T-helper 17 cell (primary cell): ENCODE results near the gene EVX1. TPM values are rescaled to one million over a fixed set of nuclear protein-coding genes. Genes with fewer than 3 reads are reported as not detected.
A peak's percentile ranks its signal among the peaks of the same experiment; 100 is the strongest.

Source experiments
- ATAC-seq: fragments of 150-1000 bp; cut with Tn5 transposase; 2 replicates; pipeline ENCODE4 v1.10.0; 2021; ENCODE audit warnings: mild to moderate bottlenecking, moderate library complexity
- DNase-seq, 3 donors: peaks; one replicate each; pipeline versions ENCODE4 v3.0.0 to v3.0.0-alpha.2; 2020 to 2021
- H3K9me3 ChIP-seq: one replicate; pipeline ENCODE4 v1.7.0; 2013; ENCODE audit warnings: low read length, mild to moderate bottlenecking; ENCODE audit not compliant: control insufficient read depth, poor library complexity, severe bottlenecking
- H3K27ac Mint-ChIP-seq: one replicate; pipeline ENCODE4 v1.8.0; 2022; ENCODE audit warnings: mild to moderate bottlenecking, moderate library complexity, mixed read lengths
- H3K27me3 Mint-ChIP-seq: one replicate; pipeline ENCODE4 v1.8.0; 2022; ENCODE audit warnings: mixed read lengths
- H3K36me3 Mint-ChIP-seq: one replicate; pipeline ENCODE4 v1.8.0; 2022; ENCODE audit warnings: low read depth, mixed read lengths
- H3K4me1 Mint-ChIP-seq: one replicate; pipeline ENCODE4 v1.8.0; 2022; ENCODE audit warnings: mild to moderate bottlenecking, mixed read lengths
- H3K4me3 Mint-ChIP-seq: one replicate; pipeline ENCODE4 v1.8.0; 2022; ENCODE audit warnings: mild to moderate bottlenecking, moderate library complexity, mixed read lengths
- total RNA-seq, 4 donors: library from RNA in 2 of 4; stranded (reverse) in 2 of 4; gene quantifications; one replicate each; pipeline ENCODE4 v1.2.3 and lab custom pipeline; 2022 to 2026

Gene EVX1
- total RNA-seq, 2 donors from 2014 or later, result 0.21 TPM; not detected in 1

DNA sequence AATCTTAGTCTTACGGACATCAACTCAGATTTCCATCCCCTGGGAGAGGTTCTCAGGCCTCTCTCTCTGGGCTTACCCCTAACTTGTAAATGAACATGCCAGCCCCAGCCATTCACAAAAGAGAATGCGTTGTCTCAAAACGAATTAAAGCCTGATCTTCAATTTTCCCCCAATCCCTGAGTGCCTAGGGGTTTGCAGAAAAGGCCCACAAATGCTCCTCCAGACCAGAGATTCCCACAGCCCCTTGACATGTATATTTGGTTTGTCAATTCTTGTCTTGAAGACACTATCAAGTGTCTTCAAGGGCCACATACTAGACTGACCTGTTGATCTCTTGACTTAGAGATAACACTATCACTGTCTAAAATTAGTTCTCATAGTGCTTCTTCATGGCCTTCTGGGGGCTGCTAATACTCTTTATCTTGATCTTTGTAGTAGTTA lies 30.8 kb upstream of the EVX1 start:
- no peaks in the 10 kb centered on the region for H3K9me3 ChIP-seq
- H3K4me1 Mint-ChIP-seq, result peaks cover 18% of the 10 kb centered on the region
- DNase-seq, result no peak
- H3K4me3 Mint-ChIP-seq, result no peak overlapping the region
- H3K36me3 Mint-ChIP-seq, result no peaks in the 10 kb centered on the region
- H3K27ac Mint-ChIP-seq, result no peak overlapping the region
- ATAC-seq, result no peak
- H3K27me3 Mint-ChIP-seq, result peaks cover 97% of the 10 kb centered on the region

DNA sequence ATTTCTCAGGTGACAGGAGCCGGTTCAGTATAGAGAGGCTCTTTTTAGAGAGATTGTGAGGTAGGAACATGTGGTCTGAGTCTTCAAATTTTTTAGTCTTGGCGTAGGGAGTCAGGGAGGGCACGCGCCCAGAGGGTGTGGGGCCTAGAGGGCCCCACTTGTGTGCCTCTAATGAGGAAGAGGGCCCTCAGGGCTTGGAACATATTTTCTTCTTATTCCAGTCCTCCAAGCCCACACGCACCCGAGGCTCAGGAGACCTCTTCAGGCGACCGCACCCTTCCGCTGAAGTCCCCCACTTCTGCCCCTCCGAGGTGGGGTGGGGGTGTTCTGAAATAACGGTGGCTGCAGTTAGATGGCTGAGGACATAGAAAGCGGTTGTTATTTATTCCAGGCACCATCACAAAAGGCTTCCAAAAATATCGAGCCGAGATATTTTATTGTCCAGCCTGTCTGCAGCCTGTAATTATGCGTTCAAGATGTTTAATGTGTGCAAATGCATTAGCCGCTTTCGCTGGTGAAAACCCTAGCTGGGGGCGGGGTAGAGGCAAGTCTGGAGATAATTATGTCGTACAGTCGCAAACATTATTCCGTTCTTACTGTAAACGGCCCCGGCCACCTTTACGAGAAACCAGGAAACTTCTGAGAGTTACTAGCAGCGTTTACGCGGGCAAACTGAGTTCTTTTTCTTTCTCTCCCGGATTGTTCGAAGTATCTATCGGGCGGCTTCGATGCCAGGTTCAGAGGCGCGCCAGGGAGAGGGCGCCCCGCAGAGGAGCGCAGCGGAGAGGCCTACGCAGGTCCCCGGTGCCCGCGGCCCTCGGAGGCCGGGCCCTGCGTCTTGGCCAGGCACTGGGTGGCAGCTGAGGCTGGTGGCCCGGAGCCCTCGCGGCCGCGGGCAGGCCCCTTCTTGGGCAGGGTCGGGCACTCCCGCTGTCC lies 29.8 kb upstream of the EVX1 start:
- ATAC-seq (no peak), DNase-seq (no peak)
- no peaks in the 10 kb centered on the region for H3K9me3 ChIP-seq
- Mint-ChIP-seq H3K27me3 (peaks cover 97% of the 10 kb centered on the region), H3K27ac (no peak overlapping the region), H3K36me3 (no peaks in the 10 kb centered on the region), H3K4me3 (no peak overlapping the region), H3K4me1 (peaks cover 18% of the 10 kb centered on the region)

DNA sequence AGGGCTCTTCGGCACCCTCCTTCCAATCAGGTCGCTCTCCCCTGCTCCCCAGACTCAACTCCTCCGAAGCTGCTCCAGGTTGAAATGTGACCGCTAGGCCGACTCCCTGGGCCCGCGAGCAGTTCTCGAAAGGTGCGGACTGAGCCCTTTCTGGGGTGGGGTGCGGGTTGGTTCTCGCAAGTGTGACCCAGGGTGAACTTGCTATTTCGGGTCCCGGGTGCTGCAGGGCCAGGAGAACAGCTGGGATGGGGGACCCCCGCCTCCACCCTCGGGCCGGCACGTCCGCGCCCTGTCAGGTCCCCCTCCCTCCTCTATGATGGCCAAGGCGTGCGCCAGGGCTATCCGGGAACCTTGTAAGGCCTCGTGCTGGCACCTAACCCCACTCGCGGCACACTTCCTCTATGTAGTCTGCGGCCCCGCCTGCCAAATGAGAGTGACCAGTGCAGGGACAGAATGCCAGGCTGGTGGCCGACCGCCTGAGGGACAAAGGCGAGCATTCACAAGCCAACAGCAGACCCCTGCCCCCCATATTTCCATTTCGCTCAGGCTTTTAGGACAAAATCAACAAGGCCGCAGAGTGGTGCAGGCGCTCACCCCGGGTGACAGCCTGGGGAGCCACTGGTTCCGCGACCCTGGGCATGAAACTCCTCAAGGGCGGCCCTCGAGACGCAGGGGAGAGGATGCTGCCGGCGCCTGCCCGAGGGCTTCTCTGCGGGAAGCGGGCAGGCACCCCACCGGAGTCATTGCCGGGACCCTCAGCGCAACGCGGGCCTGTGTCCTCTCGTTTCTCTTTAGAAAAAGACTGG lies 29.0 kb upstream of the EVX1 start:
- Mint-ChIP-seq H3K36me3 (no peaks in the 10 kb centered on the region), H3K4me3 (no peak overlapping the region), H3K27me3 (peaks cover 90% of the 10 kb centered on the region), H3K4me1 (peaks cover 18% of the 10 kb centered on the region), H3K27ac (no peak overlapping the region)
- H3K9me3 ChIP-seq, result no peaks in the 10 kb centered on the region
- ATAC-seq (no peak), DNase-seq (no peak)

DNA sequence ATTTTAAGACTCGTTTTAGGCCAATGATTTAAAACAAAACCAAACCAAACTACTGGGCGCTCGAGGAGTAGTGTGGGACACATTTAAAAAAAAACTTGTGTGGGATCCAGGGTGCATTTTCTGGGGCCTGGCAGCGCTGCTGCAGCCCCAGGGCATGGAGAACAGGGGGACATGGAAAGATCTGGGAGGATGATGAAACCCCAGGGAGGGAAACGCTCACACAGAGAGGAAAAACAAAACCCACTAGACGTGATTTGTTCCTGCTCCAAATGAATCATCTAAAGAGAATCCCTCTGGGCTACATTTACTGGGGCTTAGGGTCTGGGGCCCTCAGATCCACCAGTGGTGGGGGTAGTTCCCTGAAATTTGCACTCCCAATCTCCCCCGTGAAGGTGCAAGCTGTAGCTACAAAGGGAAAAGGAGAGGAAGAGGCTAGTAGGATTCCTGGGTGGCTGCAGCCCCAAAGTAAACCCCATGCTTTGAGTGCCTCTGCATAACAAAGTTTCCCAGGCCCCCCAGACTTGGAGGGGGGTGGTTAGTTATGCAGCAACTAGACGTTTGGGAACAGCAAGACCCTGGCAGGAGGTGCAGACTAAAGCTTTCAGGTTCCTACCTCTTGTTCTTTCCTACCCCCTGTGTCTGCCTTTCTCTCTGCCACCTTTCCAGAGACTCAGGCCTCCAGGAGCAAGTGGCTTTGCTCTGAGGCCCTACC lies 28.2 kb upstream of the EVX1 start:
- ATAC-seq (no peak), DNase-seq (no peak)
- peaks cover 18% of the 10 kb centered on the region for H3K4me1 Mint-ChIP-seq
- peaks cover 90% of the 10 kb centered on the region for H3K27me3 Mint-ChIP-seq
- no peaks in the 10 kb centered on the region for H3K36me3 Mint-ChIP-seq
- H3K9me3 ChIP-seq, result no peaks in the 10 kb centered on the region
- no peak overlapping the region for H3K4me3 Mint-ChIP-seq
- no peak overlapping the region for H3K27ac Mint-ChIP-seq

DNA sequence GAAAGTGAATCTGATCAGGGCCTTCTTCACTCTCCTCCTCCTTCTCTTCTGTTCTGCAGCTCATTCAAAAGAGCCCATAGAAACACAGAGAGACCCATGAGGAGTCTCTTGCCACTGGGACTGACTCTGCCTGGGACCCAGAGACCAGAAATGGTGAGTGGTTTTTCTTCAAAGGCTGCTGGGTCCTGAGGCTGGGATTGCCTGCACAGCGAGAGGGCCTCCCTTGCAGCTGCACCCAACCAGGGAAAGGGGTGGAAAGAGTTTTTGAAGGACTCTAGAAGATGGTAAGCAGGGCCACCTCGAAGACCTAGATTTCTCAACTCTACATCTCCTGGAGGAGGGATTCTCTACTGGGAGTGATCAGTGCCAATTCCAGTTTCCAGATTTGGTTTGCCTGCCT lies 27.2 kb upstream of the EVX1 start:
- H3K4me3 Mint-ChIP-seq, result no peak overlapping the region

DNA sequence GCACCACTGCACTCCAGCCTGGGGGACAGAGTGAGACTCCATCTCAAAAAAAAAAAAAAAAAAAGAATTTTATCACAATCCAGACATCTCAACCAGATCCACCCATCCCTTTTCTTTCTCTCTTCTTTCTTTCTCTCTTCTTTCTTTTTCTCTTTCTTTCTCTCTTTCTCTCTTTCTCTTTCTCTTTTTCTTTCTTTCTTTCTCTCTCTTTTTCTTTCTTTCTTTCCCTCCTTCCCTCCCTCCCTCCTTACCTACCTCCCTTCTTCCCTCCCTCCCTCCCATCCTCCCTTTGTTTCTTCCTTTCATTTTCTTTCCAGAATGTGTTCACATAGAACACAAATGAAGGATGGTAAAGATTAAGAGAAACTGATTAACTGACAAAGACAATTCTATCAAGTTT lies 24.7 kb upstream of the EVX1 start:
- H3K27me3 Mint-ChIP-seq, result peaks cover 86% of the 10 kb centered on the region
- H3K9me3 ChIP-seq, result no peaks in the 10 kb centered on the region
- no peak overlapping the region for H3K27ac Mint-ChIP-seq
- peaks cover 4% of the 10 kb centered on the region for H3K36me3 Mint-ChIP-seq
- H3K4me3 Mint-ChIP-seq, result no peak overlapping the region
- H3K4me1 Mint-ChIP-seq, result peaks cover 13% of the 10 kb centered on the region
- ATAC-seq, result no peak
- DNase-seq, result no peak

More for the DNA sequence above, 27.2 kb upstream of the EVX1 start:
- Mint-ChIP-seq H3K27me3 (peaks cover 88% of the 10 kb centered on the region), H3K4me1 (peaks cover 23% of the 10 kb centered on the region), H3K27ac (no peak overlapping the region), H3K36me3 (peaks cover 4% of the 10 kb centered on the region)
- no peaks in the 10 kb centered on the region for H3K9me3 ChIP-seq
- DNase-seq (no peak), ATAC-seq (no peak)

DNA sequence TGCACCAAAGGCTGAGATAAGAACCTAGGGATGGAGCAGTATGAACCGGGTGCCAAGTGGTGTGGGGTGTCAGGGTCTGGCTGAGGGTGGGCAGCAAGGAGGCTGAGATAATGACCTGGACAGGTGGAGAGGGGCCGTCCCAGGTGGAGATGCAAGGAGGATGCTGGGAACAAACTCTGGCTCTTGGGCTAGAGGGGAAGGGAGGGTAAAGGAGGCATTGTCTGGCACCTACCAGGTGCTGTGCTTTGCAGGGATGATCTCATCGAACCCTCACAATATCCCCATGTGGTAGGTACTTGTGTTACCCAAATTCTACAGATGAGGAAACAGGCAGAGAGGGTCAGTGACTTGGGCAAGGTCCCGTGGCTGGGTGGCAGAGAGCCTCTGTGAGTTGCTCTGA lies 22.8 kb upstream of the EVX1 start:
- no peak for ATAC-seq
- no peak overlapping the region for H3K4me3 Mint-ChIP-seq
- peaks cover 87% of the 10 kb centered on the region for H3K27me3 Mint-ChIP-seq
- peaks cover 4% of the 10 kb centered on the region for H3K36me3 Mint-ChIP-seq
- H3K4me1 Mint-ChIP-seq, result peaks cover 10% of the 10 kb centered on the region
- no peak for DNase-seq
- H3K27ac Mint-ChIP-seq, result no peak overlapping the region
- no peaks in the 10 kb centered on the region for H3K9me3 ChIP-seq

DNA sequence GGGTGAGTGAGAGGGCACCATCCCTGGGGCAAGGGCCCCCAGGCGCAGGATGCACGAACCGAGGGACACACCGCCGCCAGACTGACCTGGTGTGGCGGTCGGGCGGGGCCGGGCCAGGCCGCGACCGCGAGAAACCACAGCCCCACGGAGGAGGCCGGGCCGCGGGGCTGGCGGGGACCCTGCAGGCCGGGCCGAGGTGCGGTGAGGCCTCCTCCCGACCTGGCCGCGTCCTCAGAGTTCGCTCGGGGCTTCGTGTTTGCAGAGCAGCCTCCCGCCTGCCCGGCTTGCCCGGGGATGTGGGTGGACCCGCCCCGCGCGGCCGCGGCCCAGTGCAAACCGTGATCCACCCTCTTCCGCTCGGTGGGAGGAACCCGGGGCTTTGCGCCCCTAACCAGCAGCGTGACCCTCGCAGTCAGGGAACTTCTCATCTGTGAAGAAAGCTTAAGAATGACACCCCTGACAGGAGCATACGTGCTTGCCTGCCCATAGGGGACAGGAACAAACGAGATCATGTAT lies 22.1 kb upstream of the EVX1 start:
- H3K36me3 Mint-ChIP-seq, result peaks cover 4% of the 10 kb centered on the region
- ATAC-seq (no peak), DNase-seq (no peak)
- H3K4me3 Mint-ChIP-seq, result no peak overlapping the region
- H3K9me3 ChIP-seq, result no peaks in the 10 kb centered on the region
- H3K27ac Mint-ChIP-seq, result no peak overlapping the region
- H3K27me3 Mint-ChIP-seq, result peaks cover 87% of the 10 kb centered on the region
- H3K4me1 Mint-ChIP-seq, result peaks cover 13% of the 10 kb centered on the region

DNA sequence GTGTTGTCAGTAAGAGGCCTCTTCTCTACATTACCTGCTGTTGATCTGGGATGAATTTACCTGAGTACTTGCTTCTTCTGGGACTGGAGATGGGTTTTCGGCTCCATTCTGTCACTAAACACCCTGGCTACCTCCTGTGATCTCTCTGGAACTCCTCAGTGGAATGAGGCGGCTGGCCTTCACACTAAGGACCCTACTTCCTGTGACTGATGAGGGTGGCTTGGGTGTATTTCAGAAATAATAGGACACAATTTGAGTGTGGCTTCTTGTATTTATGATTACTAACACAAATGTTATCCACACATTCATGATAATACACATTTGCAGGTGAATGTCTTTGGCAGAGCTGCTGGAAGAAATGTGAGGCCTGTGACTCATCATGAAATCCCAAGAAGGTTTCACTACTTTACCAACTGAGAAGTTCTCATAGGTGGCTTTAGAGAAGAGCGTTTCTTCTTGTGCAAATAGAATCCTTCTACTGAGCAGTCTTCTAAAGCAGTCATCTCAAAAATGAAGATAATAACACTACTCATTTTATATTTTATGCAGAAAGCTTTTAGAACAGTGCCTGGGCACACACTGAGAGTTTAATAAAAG lies 21.3 kb upstream of the EVX1 start:
- H3K36me3 Mint-ChIP-seq, result peaks cover 4% of the 10 kb centered on the region
- no peak overlapping the region for H3K27ac Mint-ChIP-seq
- ATAC-seq, result no peak
- H3K27me3 Mint-ChIP-seq, result peaks cover 85% of the 10 kb centered on the region
- no peak for DNase-seq
- no peaks in the 10 kb centered on the region for H3K9me3 ChIP-seq
- H3K4me1 Mint-ChIP-seq, result peaks cover 10% of the 10 kb centered on the region
- no peak overlapping the region for H3K4me3 Mint-ChIP-seq

DNA sequence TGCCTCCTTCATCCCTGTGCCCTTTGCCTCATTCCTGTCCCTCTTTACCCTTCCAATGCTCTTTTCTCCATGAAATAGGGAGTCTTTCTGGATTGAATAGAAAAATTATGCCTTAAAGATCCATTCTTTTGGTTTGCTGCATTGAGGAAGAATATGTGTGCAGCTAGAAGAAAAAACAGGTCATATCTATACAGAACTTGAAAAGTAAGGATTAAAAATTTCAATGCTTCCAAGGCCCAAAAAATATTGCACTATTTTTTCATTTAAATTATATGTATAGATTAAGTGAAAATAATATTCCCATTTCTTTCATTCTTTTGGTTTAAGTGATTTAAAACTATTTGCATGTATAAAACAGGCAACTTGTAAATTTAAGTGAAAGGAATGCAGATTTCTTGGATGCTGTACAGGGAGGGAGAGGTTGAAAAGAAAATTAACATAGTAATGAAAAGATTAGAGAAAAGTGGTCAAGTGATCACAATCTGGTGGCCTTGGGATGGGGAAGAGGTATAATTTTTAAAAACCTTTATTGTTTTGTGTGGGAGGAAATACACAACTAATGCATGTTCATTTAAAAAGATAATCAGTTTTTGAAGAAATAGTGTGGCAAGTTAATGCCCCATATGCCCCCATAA lies 18.5 kb upstream of the EVX1 start:
- no peaks in the 10 kb centered on the region for H3K9me3 ChIP-seq
- Mint-ChIP-seq H3K4me3 (no peak overlapping the region), H3K27ac (no peak overlapping the region), H3K36me3 (peaks cover 4% of the 10 kb centered on the region), H3K27me3 (peaks cover 93% of the 10 kb centered on the region), H3K4me1 (peaks cover 10% of the 10 kb centered on the region)
- DNase-seq, result no peak
- ATAC-seq, result no peak

DNA sequence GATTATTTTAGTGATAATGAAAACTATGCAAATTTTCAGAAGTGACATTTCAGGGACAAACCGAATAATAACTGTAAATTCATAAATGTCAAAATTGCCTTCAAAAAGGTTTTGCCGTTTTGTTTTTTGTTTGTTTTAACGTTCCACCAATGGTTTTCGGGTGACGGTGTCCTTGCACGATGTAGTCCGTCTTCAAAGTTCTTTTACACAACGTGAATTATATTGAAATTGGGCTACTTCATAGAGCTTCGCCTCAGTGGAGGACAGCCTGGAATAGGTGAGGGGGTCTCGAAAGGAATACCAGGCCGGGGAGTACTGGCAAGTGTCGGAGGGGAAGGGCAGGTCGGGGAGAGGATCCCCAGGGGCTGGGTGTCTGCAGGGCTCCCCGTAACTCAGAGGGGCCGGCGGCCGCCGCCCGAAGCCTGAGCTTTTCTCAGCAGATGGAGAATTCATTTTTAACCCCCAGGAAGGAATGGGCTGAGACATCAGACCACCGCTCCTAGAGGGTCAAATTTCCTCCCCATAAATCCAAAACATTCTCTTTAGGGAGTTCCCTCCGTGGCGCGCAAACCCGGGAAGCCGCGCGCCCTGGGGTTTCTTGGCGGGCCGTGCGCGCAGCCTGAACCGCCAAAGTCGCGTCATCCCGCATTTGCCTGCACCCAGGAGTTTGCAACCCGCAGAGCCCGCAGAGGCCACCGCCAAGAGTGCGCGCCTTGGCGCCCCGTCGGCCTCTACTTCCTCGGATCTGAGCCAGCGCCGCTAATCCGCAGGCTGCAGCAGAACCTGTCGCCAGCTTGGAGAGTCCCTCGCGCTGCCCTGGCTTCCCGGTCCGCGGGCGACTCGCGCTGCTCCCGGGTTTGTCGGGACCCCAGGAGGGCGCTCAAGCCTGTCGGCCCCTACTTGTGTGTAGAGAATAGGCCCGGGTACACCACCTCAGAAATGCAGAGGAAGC lies 17.3 kb upstream of the EVX1 start:
- peaks cover 3% of the 10 kb centered on the region for H3K4me1 Mint-ChIP-seq
- H3K9me3 ChIP-seq, result no peaks in the 10 kb centered on the region
- peaks cover 90% of the 10 kb centered on the region for H3K27me3 Mint-ChIP-seq

More for the DNA sequence above, 17.3 kb upstream of the EVX1 start:
- Mint-ChIP-seq H3K36me3 (no peaks in the 10 kb centered on the region), H3K27ac (no peak overlapping the region), H3K4me3 (peak overlapping the region; percentile 25)
- DNase-seq, result no peak
- ATAC-seq, result no peak
